DOHH2 (cell line): ENCODE results near the gene GBE1.

Source experiments
- EZH2phosphoT487 ChIP-seq: fragments of 200-600 bp; sonication (generic); IDR thresholded peaks from 2 replicates; pipeline ENCODE4 v1.6.1; 2017; ENCODE audit warnings: borderline replicate concordance, mild to moderate bottlenecking, antibody characterized with exemption, low read length, moderate library complexity, mixed read lengths
- TF ChIP-seq, protein P1 (sequence below): fragments of 200-600 bp; sonication (generic); IDR thresholded peaks from one replicate; pipeline ENCODE4 v1.5.1; 2014; ENCODE audit warnings: antibody characterized with exemption, mild to moderate bottlenecking, low read depth, low read length; ENCODE audit not compliant: poor library complexity, severe bottlenecking

GRCh38 chr3:81643721-81644120 is 117.7 kb downstream of the GBE1 start:
- TF ChIP-seq, protein P1, sequence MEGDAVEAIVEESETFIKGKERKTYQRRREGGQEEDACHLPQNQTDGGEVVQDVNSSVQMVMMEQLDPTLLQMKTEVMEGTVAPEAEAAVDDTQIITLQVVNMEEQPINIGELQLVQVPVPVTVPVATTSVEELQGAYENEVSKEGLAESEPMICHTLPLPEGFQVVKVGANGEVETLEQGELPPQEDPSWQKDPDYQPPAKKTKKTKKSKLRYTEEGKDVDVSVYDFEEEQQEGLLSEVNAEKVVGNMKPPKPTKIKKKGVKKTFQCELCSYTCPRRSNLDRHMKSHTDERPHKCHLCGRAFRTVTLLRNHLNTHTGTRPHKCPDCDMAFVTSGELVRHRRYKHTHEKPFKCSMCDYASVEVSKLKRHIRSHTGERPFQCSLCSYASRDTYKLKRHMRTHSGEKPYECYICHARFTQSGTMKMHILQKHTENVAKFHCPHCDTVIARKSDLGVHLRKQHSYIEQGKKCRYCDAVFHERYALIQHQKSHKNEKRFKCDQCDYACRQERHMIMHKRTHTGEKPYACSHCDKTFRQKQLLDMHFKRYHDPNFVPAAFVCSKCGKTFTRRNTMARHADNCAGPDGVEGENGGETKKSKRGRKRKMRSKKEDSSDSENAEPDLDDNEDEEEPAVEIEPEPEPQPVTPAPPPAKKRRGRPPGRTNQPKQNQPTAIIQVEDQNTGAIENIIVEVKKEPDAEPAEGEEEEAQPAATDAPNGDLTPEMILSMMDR, result no peak
- no peak for TF ChIP-seq EZH2phosphoT487
